Adipocyte (in vitro differentiated cells): ENCODE data around the gene POFUT2.

Experiments
- DNase-seq: peaks from one replicate; pipeline ENCODE4 v3.0.0-alpha.2; 2015; ENCODE audit warnings: low read depth
- H3K27me3 ChIP-seq: replicated peaks from 2 replicates; pipeline ENCODE4 v1.7.0; 2013; ENCODE audit warnings: mild to moderate bottlenecking, low read length, moderate library complexity; ENCODE audit not compliant: control insufficient read depth, insufficient read depth
- H3K36me3 ChIP-seq: 2 replicates; pipeline ENCODE4 v1.7.0; 2013; ENCODE audit warnings: low read length, mild to moderate bottlenecking, moderate library complexity; ENCODE audit not compliant: control insufficient read depth, insufficient read depth, severe bottlenecking
- H3K4me1 ChIP-seq: 2 replicates; pipeline ENCODE4 v1.7.0; 2013; ENCODE audit warnings: mild to moderate bottlenecking, low read length, moderate library complexity; ENCODE audit not compliant: control insufficient read depth, insufficient read depth
- H3K4me3 ChIP-seq: 2 replicates; pipeline ENCODE4 v1.7.0; 2013; ENCODE audit warnings: mild to moderate bottlenecking, low read length, moderate library complexity
- H3K9ac ChIP-seq: 2 replicates; pipeline ENCODE4 v1.7.0; 2013; ENCODE audit warnings: mild to moderate bottlenecking, low read length, moderate library complexity
- H3K9me3 ChIP-seq: 2 replicates; pipeline ENCODE4 v1.7.0; 2013; ENCODE audit warnings: mild to moderate bottlenecking, low read length, moderate library complexity; ENCODE audit not compliant: control insufficient read depth

POFUT2 gene

DNA sequence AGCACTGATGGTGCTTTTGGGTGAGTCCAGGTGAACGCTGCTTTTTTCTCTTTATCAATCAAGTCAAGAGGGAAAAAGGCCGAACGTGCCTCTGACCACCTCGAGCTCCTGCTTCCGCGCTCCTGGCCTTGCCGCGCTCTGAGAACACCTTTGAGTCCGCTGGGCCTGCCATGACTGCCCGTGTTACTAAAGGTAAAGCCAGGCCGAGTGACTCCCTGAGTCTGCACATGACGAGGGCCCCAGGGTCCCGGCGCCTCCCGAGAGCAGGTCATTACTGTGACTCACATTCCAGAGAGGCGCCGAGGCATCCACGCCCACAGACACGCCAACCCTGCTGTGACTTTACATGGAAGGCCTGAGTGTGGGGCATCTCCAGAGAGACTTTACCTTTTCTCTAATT is 11.1 kb downstream of the POFUT2 start:
- Histone ChIP-seq H3K4me1 (no peaks in the 10 kb centered on the region), H3K9ac (no peak overlapping the region), H3K27me3 (no peaks in the 10 kb centered on the region), H3K9me3 (peaks cover 4% of the 10 kb centered on the region), H3K4me3 (no peak overlapping the region), H3K36me3 (peaks cover 79% of the 10 kb centered on the region)
- DNase-seq, result no peak

DNA sequence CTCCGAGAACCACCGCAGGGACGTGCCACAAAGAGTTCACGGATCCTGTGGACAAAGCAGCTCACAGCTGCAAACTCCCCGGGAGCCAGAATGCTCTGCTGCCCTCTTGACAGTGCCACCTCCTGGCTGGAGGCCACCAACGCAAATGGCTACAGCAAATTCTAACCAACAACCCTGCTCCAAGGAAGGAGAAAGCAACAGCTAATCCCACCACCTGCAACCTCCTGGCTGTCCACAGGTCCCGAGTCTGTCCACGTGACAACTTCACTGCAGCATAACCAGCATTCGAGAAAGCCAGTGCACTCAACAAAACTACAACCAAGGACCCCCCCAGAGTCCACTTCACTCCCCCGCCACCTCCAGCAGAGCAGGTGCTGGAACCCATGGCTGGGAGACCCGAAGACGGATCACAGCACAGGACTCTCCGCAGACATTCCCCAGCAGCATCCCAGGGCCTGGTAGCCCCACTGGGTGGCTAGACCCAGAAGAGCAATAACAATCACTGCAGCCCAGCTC is 17.3 kb downstream of the POFUT2 start:
- H3K4me3 ChIP-seq, result no peak overlapping the region
- H3K9ac ChIP-seq, result no peak overlapping the region
- peaks cover 72% of the 10 kb centered on the region for H3K36me3 ChIP-seq
- no peaks in the 10 kb centered on the region for H3K4me1 ChIP-seq
- H3K9me3 ChIP-seq, result peaks cover 6% of the 10 kb centered on the region
- no peak for DNase-seq
- H3K27me3 ChIP-seq, result no peaks in the 10 kb centered on the region

GRCh38 chr21:45269861-45270260 is 17.8 kb downstream of the POFUT2 start:
- DNase-seq, result no peak
- Histone ChIP-seq H3K9me3 (peaks cover 6% of the 10 kb centered on the region), H3K4me1 (no peaks in the 10 kb centered on the region), H3K27me3 (no peaks in the 10 kb centered on the region), H3K9ac (no peak overlapping the region), H3K36me3 (peaks cover 73% of the 10 kb centered on the region), H3K4me3 (no peak overlapping the region)

DNA sequence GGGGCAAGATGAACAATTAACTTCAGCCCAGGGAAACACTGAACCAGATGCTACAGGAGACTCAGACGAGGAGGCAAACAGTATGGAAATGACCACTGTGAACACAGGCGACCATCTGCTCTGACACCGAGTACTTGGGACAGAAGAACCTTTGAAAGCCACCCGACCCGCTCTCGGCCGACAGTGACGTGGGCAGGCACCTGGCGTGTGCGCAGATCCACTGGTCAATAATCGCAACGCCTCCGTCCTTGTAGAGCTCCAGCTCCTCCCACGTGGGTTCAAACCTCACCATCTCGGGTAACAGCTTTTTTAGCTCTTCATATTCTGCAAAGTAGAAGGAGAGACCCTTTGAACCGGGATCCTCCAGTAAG is 20.3 kb downstream of the POFUT2 start:
- H3K4me1 ChIP-seq, result no peaks in the 10 kb centered on the region
- H3K9me3 ChIP-seq, result peaks cover 6% of the 10 kb centered on the region
- H3K36me3 ChIP-seq, result peaks cover 74% of the 10 kb centered on the region
- H3K9ac ChIP-seq, result no peak overlapping the region
- H3K27me3 ChIP-seq, result no peaks in the 10 kb centered on the region
- no peak overlapping the region for H3K4me3 ChIP-seq
- DNase-seq, result no peak

GRCh38 chr21:45266518-45267389 is 20.9 kb downstream of the POFUT2 start:
- H3K4me1 ChIP-seq, result no peaks in the 10 kb centered on the region
- no peak overlapping the region for H3K4me3 ChIP-seq
- DNase-seq, result no peak
- H3K9ac ChIP-seq, result no peak overlapping the region
- peaks cover 4% of the 10 kb centered on the region for H3K9me3 ChIP-seq
- H3K27me3 ChIP-seq, result no peaks in the 10 kb centered on the region
- H3K36me3 ChIP-seq, result peaks cover 68% of the 10 kb centered on the region

DNA sequence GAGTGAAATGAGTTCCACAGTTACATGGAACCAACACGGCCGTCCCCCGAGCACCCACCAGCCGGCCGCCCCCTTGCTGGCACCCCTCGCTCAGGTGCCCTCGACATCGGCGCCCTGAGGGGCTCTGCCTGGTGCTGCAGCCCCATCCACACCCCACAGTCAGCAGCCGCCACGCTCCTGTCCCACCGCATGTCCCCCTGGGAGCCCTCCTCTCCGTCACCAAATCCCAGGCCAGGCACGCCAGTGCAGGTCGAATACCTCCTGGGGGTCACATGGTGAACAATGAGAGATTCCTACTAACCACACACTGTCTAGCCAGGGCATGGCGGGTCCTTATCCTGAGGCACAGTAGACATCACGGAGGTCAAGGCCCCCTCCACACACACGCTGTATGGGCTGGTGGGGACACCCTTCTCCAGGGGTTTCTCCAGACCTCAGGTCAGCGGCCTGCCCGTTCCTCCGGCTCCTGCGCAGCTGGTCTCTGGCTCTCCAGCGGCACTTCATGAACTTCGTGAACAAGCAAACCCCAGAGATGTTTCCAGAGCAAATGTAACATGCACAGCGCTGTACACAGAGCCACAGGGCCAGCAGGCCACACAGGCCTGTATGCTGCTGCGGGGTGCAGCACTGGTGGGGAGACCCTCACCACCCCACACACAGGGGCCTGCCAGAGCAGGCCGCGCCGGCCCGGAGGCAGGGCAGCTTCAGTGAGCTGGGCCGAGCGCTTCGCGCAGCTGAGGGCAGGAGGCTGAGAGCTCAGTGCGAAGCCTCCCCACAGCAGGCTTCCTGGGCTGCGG is 21.8 kb downstream of the POFUT2 start:
- Histone ChIP-seq H3K4me3 (no peak overlapping the region), H3K27me3 (no peaks in the 10 kb centered on the region), H3K9ac (no peak overlapping the region), H3K9me3 (no peaks in the 10 kb centered on the region), H3K4me1 (no peaks in the 10 kb centered on the region), H3K36me3 (peaks cover 59% of the 10 kb centered on the region)
- DNase-seq, result no peak

- no peaks in the 10 kb centered on the region for H3K9me3 ChIP-seq
- no peaks in the 10 kb centered on the region for H3K4me1 ChIP-seq
- peaks cover 50% of the 10 kb centered on the region for H3K36me3 ChIP-seq
- no peak overlapping the region for H3K4me3 ChIP-seq
- no peak for DNase-seq
- H3K9ac ChIP-seq, result no peak overlapping the region
- H3K27me3 ChIP-seq, result no peaks in the 10 kb centered on the region
These were observed 22.7 kb downstream of the POFUT2 start for GRCh38 chr21:45264912-45265515.

DNA sequence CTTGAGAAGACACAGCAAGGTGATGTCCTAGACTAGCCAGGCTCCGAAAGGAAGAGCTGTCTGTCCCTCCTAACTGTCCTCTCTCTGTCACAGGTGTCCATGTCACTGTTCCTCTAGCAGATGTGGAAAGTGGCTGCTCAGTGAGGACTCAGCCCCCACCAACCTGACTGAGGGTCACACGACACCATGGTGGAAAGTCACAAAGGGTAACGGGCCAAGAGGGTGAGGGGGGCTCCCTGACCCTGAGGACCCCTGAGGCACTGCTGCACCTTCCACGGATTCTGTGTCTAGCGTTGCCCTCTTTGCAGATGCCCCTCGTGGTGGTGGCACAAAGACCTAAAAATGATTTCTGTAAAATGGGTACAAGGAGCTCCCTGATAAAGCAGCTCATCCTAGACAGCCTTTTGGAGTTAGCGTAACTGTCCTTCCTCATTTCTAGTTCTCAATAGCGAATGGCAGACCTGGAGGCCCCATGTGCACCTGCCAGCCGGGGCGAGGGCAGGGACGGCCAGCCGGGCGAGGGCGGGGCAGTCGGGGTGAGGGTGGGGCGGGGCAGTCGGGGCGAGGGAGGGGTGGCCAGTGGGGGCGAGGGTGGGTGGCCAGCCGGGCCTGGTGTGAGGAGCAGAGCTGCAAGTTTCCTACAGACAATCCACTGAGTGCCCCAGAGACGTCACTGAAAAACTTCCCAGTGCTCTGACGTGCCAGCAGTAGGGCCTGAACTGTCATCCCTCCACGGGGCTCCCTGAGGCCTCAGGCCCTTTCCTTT is 23.4 kb downstream of the POFUT2 start:
- no peak for DNase-seq
- peaks cover 45% of the 10 kb centered on the region for H3K36me3 ChIP-seq

DNA sequence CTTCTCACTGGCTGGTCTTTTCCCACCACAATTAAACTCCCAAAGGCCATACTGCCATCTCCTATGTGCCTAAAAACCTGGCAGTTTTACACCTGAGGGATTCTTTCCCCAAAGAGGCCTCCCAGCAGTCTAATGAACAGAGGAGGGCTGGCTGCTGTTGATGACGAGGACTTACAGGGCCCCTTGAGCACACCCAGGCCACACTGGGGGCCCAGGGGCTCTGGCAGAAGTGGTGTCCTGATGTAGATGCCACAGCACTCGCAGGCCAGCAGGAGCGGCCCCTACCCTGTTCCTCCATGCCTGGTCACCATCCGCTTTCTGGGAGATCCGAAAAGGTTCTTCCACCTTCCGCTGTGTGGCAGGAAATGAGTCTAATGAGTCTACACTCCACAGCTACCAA is 24.2 kb downstream of the POFUT2 start:
- Histone ChIP-seq H3K36me3 (peaks cover 45% of the 10 kb centered on the region), H3K4me1 (no peaks in the 10 kb centered on the region), H3K9me3 (no peaks in the 10 kb centered on the region), H3K9ac (no peak overlapping the region), H3K4me3 (no peak overlapping the region), H3K27me3 (peaks cover 10% of the 10 kb centered on the region)
- no peak for DNase-seq

More for the DNA sequence above, 23.4 kb downstream of the POFUT2 start:
- Histone ChIP-seq H3K4me1 (no peaks in the 10 kb centered on the region), H3K9me3 (no peaks in the 10 kb centered on the region), H3K27me3 (peaks cover 2% of the 10 kb centered on the region), H3K9ac (no peak overlapping the region), H3K4me3 (no peak overlapping the region)

- Histone ChIP-seq H3K36me3 (peaks cover 43% of the 10 kb centered on the region), H3K4me1 (no peaks in the 10 kb centered on the region), H3K9ac (no peak overlapping the region), H3K4me3 (no peak overlapping the region), H3K9me3 (no peaks in the 10 kb centered on the region), H3K27me3 (peaks cover 18% of the 10 kb centered on the region)
- DNase-seq, result no peak
These were observed 25.1 kb downstream of the POFUT2 start for GRCh38 chr21:45262616-45263015.
